Mesenchymal stem cell (in vitro differentiated cells and primary cell): Measurements from ENCODE around the gene ZNF804B.

Experiments used
- DNase-seq: peaks from one replicate; pipeline ENCODE4 v3.0.0-alpha.2; 2013
- H2AFZ ChIP-seq: one replicate; pipeline ENCODE4 v1.6.1; 2013; ENCODE audit warnings: low read depth, mild to moderate bottlenecking, control low read depth, inconsistent platforms, low read length, moderate library complexity
- H2AK5ac ChIP-seq: 2 replicates; pipeline ENCODE4 v1.6.1; 2013; ENCODE audit warnings: low read length, moderate library complexity, mild to moderate bottlenecking, inconsistent platforms; ENCODE audit not compliant: severe bottlenecking
- H2BK120ac ChIP-seq: one replicate; pipeline ENCODE4 v1.6.1; 2013; ENCODE audit warnings: low read depth, mild to moderate bottlenecking, inconsistent platforms, low read length, moderate library complexity
- H2BK12ac ChIP-seq, 2 experiments: one replicate each; pipeline ENCODE4 v1.6.1; 2013; ENCODE audit warnings: inconsistent platforms in 2 of 2, low read length in 2 of 2, mild to moderate bottlenecking in 2 of 2, moderate library complexity in 2 of 2, control low read depth in 1 of 2
- H2BK15ac ChIP-seq: one replicate; pipeline ENCODE4 v1.6.1; 2013; ENCODE audit warnings: mild to moderate bottlenecking, low read depth, inconsistent platforms; ENCODE audit not compliant: poor library complexity, severe bottlenecking
- H2BK5ac ChIP-seq: 2 replicates; pipeline ENCODE4 v1.6.1; 2013; ENCODE audit warnings: low read depth, mild to moderate bottlenecking, low read length, control low read depth, inconsistent platforms; ENCODE audit not compliant: poor library complexity, severe bottlenecking
- H3K14ac ChIP-seq, 2 experiments: one replicate each; pipeline ENCODE4 v1.6.1; 2013; ENCODE audit warnings: inconsistent platforms in 2 of 2, low read length in 2 of 2, control low read depth in 1 of 2, mild to moderate bottlenecking in 1 of 2, moderate library complexity in 1 of 2
- H3K18ac ChIP-seq, 2 experiments: one replicate each; pipeline ENCODE4 v1.6.1; 2013; ENCODE audit warnings: inconsistent platforms in 2 of 2, low read length in 2 of 2, control low read depth in 1 of 2, low read depth in 1 of 2, mild to moderate bottlenecking in 1 of 2
- H3K23ac ChIP-seq, 2 experiments: one replicate each; pipeline ENCODE4 v1.6.1; 2013; ENCODE audit warnings: inconsistent platforms in 2 of 2, low read length in 2 of 2, mild to moderate bottlenecking in 2 of 2, moderate library complexity in 2 of 2, control low read depth in 1 of 2
- H3K27ac ChIP-seq: 2 replicates; pipeline ENCODE4 v1.5.1; 2013; ENCODE audit warnings: mild to moderate bottlenecking, moderate library complexity, low read length, control low read depth, inconsistent platforms; ENCODE audit not compliant: poor library complexity, severe bottlenecking
- H3K27me3 ChIP-seq, 2 experiments: 2 replicates each; pipeline versions ENCODE4 v1.6.1 to v1.7.0; 2013; ENCODE audit warnings: low read length in 2 of 2, mild to moderate bottlenecking in 2 of 2, moderate library complexity in 2 of 2, control low read depth in 1 of 2, inconsistent platforms in 1 of 2; ENCODE audit not compliant: control insufficient read depth in 1 of 2, insufficient read depth in 1 of 2
- H3K36me3 ChIP-seq, 2 experiments: 2 replicates each; pipeline versions ENCODE4 v1.6.1 to v1.7.0; 2013; ENCODE audit warnings: low read length in 2 of 2, control low read depth in 1 of 2, inconsistent platforms in 1 of 2, low read depth in 1 of 2, mild to moderate bottlenecking in 1 of 2; ENCODE audit not compliant: insufficient read depth in 2 of 2, control insufficient read depth in 1 of 2
- H3K4ac ChIP-seq, 2 experiments: one replicate each; pipeline ENCODE4 v1.6.1; 2013; ENCODE audit warnings: inconsistent platforms in 2 of 2, low read length in 2 of 2, mild to moderate bottlenecking in 2 of 2, moderate library complexity in 2 of 2, control low read depth in 1 of 2, low read depth in 1 of 2
- H3K4me1 ChIP-seq: 2 replicates; pipeline ENCODE4 v1.6.1; 2013; ENCODE audit warnings: low read depth, low read length, control low read depth; ENCODE audit not compliant: control insufficient read depth, insufficient read depth
- H3K4me2 ChIP-seq: 2 replicates; pipeline ENCODE4 v1.6.1; 2013; ENCODE audit warnings: low read length, mild to moderate bottlenecking, inconsistent platforms; ENCODE audit not compliant: poor library complexity, severe bottlenecking
- H3K4me3 ChIP-seq, 2 experiments: 2 replicates each; pipeline versions ENCODE4 v1.5.1 to v1.7.0; 2013; ENCODE audit warnings: low read length in 2 of 2, mild to moderate bottlenecking in 2 of 2, control low read depth in 1 of 2, low read depth in 1 of 2; ENCODE audit not compliant: insufficient read depth in 1 of 2
- H3K79me1 ChIP-seq: replicated peaks from 2 replicates; pipeline ENCODE4 v1.6.1; 2013; ENCODE audit warnings: mild to moderate bottlenecking, control low read depth, low read length, inconsistent platforms; ENCODE audit not compliant: poor library complexity, severe bottlenecking
- H3K9ac ChIP-seq: 2 replicates; pipeline ENCODE4 v1.7.0; 2013; ENCODE audit warnings: mild to moderate bottlenecking, low read length, moderate library complexity
- H3K9me3 ChIP-seq: 2 replicates; pipeline ENCODE4 v1.7.0; 2013; ENCODE audit warnings: mild to moderate bottlenecking, low read length; ENCODE audit not compliant: control insufficient read depth
- H4K8ac ChIP-seq: one replicate; pipeline ENCODE4 v1.6.1; 2013; ENCODE audit warnings: inconsistent platforms, mild to moderate bottlenecking, low read length, moderate library complexity
- H4K91ac ChIP-seq: one replicate; pipeline ENCODE4 v1.6.1; 2013; ENCODE audit warnings: mild to moderate bottlenecking, low read length, inconsistent platforms
- WGBS: methylation state at CpG from one replicate; pipeline ENCODE4 v1.1.7; 2013; ENCODE audit warnings: mixed read lengths; 5-methylcytosine and 5-hydroxymethylcytosine counted together

ZNF804B gene

GRCh38 chr7:88922944-88923343 lies 163.4 kb downstream of the ZNF804B start:
- Histone ChIP-seq H3K4me2 (no peak overlapping the region), H4K8ac (no peak overlapping the region), H3K23ac (no peak overlapping the region), H3K36me3 (no peaks in the 10 kb centered on the region), H3K79me1 (no peaks in the 10 kb centered on the region), H3K4me1 (no peaks in the 10 kb centered on the region), H3K4ac (no peak overlapping the region), H2BK12ac (no peak overlapping the region), H3K4me3 (no peak overlapping the region), H2BK5ac (no peak overlapping the region), H3K27ac (no peak overlapping the region), H2AFZ (no peak overlapping the region), H3K18ac (no peak overlapping the region), H3K14ac (no peak overlapping the region), H3K27me3 (no peaks in the 10 kb centered on the region), H2AK5ac (no peak overlapping the region), H2BK15ac (no peak overlapping the region), H4K91ac (no peak overlapping the region), H2BK120ac (no peak overlapping the region), H3K9me3 (no peaks in the 10 kb centered on the region), H3K9ac (no peak overlapping the region)
- DNase-seq: no peak
- WGBS: 81% methylated on average over 1 of the region's 2 CpGs

- no peak overlapping the region for H2AFZ ChIP-seq
- H3K18ac ChIP-seq: no peak overlapping the region
- no peak overlapping the region for H3K9ac ChIP-seq
- no peak overlapping the region for H3K23ac ChIP-seq
- H3K27ac ChIP-seq: no peak overlapping the region
- no peak overlapping the region for H3K14ac ChIP-seq
- no peak for DNase-seq
- no peak overlapping the region for H2AK5ac ChIP-seq
- H3K4ac ChIP-seq: no peak overlapping the region
- no peak overlapping the region for H4K8ac ChIP-seq
- H3K4me2 ChIP-seq: no peak overlapping the region
- no peak overlapping the region for H4K91ac ChIP-seq
- H3K4me1 ChIP-seq: no peaks in the 10 kb centered on the region
- no peak overlapping the region for H2BK12ac ChIP-seq
- H3K36me3 ChIP-seq: no peaks in the 10 kb centered on the region
- H2BK120ac ChIP-seq: no peak overlapping the region
- no peaks in the 10 kb centered on the region for H3K27me3 ChIP-seq
- H2BK15ac ChIP-seq: no peak overlapping the region
- no peaks in the 10 kb centered on the region for H3K79me1 ChIP-seq
- H3K4me3 ChIP-seq: no peak overlapping the region
- H2BK5ac ChIP-seq: no peak overlapping the region
- no peaks in the 10 kb centered on the region for H3K9me3 ChIP-seq
These were observed 168.8 kb downstream of the ZNF804B start for GRCh38 chr7:88928276-88928675.

DNA sequence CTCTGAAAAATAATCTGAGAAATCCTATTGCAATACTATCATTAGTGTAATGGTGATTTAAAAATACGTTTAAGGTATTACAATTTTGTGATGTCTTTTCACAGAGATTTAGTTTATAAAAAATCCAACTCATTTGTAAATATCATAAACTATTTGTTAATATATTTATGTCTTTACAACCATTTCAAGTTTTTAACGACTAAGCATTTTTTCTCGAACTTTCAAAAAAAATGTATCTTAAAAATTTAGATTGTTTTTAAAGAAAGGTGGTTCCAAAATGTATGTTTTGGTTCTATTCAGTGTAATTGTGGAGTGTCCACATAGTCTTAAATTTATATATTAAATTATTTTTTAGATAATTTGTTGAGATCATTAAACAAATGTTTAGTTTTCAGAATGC lies 170.2 kb downstream of the ZNF804B start:
- Histone ChIP-seq H3K27me3 (no peaks in the 10 kb centered on the region), H3K27ac (no peak overlapping the region), H3K23ac (no peak overlapping the region), H3K79me1 (no peaks in the 10 kb centered on the region), H2AFZ (no peak overlapping the region), H2BK12ac (no peak overlapping the region), H3K36me3 (no peaks in the 10 kb centered on the region), H2BK15ac (no peak overlapping the region), H3K9ac (no peak overlapping the region), H3K18ac (no peak overlapping the region), H2AK5ac (no peak overlapping the region), H4K91ac (no peak overlapping the region), H2BK5ac (no peak overlapping the region), H4K8ac (no peak overlapping the region), H3K14ac (no peak overlapping the region), H3K9me3 (no peaks in the 10 kb centered on the region), H3K4me1 (no peaks in the 10 kb centered on the region), H3K4me2 (no peak overlapping the region), H2BK120ac (no peak overlapping the region), H3K4me3 (no peak overlapping the region), H3K4ac (no peak overlapping the region)
- WGBS: no CpG with 5 or more reads among the region's 3 CpGs
- no peak for DNase-seq

GRCh38 chr7:88933285-88933684 lies 173.8 kb downstream of the ZNF804B start:
- no peak overlapping the region for H3K9ac ChIP-seq
- no peaks in the 10 kb centered on the region for H3K79me1 ChIP-seq
- no peak overlapping the region for H3K14ac ChIP-seq
- no peak for DNase-seq
- no peak overlapping the region for H2BK5ac ChIP-seq
- H3K4me1 ChIP-seq: no peaks in the 10 kb centered on the region
- H3K9me3 ChIP-seq: no peaks in the 10 kb centered on the region
- no peak overlapping the region for H3K27ac ChIP-seq
- no peak overlapping the region for H2BK12ac ChIP-seq
- no peaks in the 10 kb centered on the region for H3K27me3 ChIP-seq
- no peak overlapping the region for H3K18ac ChIP-seq
- H4K8ac ChIP-seq: no peak overlapping the region
- no peak overlapping the region for H3K4me2 ChIP-seq
- no peak overlapping the region for H2AK5ac ChIP-seq
- H4K91ac ChIP-seq: no peak overlapping the region
- no peak overlapping the region for H2BK120ac ChIP-seq
- no peak overlapping the region for H3K4me3 ChIP-seq
- H3K36me3 ChIP-seq: no peaks in the 10 kb centered on the region
- no peak overlapping the region for H2BK15ac ChIP-seq
- H3K4ac ChIP-seq: no peak overlapping the region
- no peak overlapping the region for H2AFZ ChIP-seq
- WGBS: 79% methylated on average over 5 of the region's 5 CpGs
- H3K23ac ChIP-seq: no peak overlapping the region
